ENCODE measurements around the gene ANKZF1. TPM values are rescaled to one million over a fixed set of nuclear protein-coding genes. Genes with fewer than 3 reads are reported as not detected.

ANKZF1 gene
- total and polyA plus RNA-seq, 8 donors = 17.7 to 85.0 (median 31.3) TPM

DNA sequence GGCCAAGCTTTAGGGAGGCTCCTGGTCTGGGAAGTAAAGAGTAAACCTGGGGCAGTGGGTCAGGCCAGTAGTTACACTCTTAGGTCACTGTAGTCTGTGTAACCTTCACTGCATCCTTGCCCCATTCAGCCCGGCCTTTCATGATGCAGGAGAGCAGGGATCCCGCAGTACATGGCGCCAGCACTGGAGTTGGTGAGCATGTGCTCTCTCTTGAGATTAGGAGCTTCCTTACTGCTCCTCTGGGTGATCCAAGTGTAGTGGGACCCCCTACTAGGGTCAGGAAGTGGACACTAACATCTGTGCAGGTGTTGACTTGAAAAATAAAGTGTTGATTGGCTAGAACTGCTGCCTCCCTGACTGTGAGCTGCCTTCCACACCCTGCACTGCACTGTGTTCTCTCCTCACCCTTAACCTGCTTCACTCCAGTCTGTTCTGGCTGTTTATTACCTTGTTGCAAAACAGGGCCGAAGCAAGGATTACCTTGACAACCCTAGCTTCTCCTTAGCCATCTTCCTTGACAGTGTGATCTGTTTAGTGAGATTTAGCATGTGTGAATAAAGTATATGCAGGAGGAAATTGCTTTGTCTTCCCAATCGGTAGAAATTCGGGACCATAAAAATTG lies 46.3 kb upstream of the ANKZF1 start:
- 87 to 89% methylated on average over 6 of the region's 6 CpGs for WGBS, 2 donors
- Histone ChIP-seq H3K4me1 (peaks cover 8 to 11% (median 11%) of the 10 kb centered on the region in 3 donors), H3K9me3 (no peaks in the 10 kb centered on the region), H3K4me3 (no peak overlapping the region), H3K27ac (no peak overlapping the region), H3K36me3 (peaks cover 0 to 36% (median 15%) of the 10 kb centered on the region in 3 donors), H3K27me3 (no peaks in the 10 kb centered on the region)
- intact Hi-C loops (cut with DNase I) = no loop called here
- no peak for FAIRE-seq
- no peak for ATAC-seq
- DNase-seq = peak in 1 of 6 donors; percentile 12
- no peak for TF ChIP-seq CTCF (IDR thresholded peaks at IDR 0.05)

DNA sequence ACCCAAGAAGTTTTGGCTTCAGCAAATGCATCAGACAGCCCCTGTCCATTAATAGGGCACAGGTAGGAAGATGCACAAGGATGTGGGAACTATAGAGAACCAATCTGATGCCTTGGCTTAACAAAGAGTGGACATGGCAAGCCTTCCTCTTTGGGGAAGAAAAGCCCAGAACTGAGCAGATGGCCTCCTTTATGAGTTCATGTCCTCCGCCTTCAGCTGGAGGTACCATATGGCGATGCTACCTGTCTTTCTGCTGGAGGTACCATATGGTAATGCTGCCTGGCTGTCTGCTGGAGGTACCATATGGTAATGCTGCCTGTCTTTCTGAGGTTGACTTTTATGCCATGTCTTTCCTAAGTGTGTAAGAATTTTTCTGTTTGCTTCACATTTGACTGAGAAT lies 45.5 kb upstream of the ANKZF1 start:
- no peak for TF ChIP-seq CTCF (IDR thresholded peaks at IDR 0.05)
- H3K9me3 ChIP-seq = no peaks in the 10 kb centered on the region
- 96 to 98% methylated on average over 2 of the region's 2 CpGs for WGBS, 2 donors
- peak in 1 of 6 donors; percentile 4 for DNase-seq
- peaks cover 5 to 7% (median 6%) of the 10 kb centered on the region in 3 donors for H3K4me1 ChIP-seq
- intact Hi-C loops (cut with DNase I) = no loop called here
- no peak overlapping the region for H3K27ac ChIP-seq
- no peaks in the 10 kb centered on the region for H3K27me3 ChIP-seq
- FAIRE-seq = no peak
- H3K36me3 ChIP-seq = peaks cover 0 to 36% (median 15%) of the 10 kb centered on the region in 3 donors
- no peak for ATAC-seq
- no peak overlapping the region for H3K4me3 ChIP-seq

DNA sequence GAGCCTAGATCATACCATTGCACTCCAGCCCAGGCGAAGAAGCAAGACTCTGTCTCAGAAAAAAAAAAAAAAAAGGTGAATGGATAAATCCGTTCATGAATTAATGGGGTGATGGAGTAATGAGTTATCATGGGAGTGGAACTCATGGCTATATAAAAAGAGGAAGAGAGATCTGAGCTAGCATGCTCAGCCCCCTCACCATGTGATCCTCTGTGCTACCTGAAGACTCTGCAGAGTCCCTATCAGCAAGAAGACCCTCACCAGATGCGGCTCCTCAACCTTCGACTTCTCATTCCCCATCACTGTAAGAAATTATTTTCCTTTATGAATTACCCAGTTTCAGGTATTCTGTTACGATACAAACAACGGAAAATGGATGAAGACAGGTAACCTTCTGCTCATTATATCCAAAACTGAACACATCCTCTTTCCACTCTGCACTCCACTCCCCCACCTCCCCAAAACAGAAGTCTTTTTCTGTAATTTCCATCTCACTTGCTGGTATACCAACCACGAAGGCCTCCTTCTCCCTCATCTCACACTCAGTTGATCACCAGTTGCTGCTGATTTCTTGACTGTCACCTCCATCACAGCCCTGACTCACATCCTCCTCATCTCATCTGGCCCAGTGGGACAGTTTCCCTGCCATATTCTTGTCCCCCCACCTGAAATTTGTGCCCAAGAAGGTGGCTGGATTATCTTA lies 42.7 kb upstream of the ANKZF1 start:
- intact Hi-C loops (cut with DNase I) = no loop called here
- WGBS, 2 donors = 87 to 89% methylated on average over 7 of the region's 7 CpGs
- peaks cover 0 to 17% (median 7%) of the 10 kb centered on the region in 3 donors for H3K36me3 ChIP-seq
- DNase-seq (peak in 1 of 6 donors; percentile 2), ATAC-seq (no peak), FAIRE-seq (no peak)
- H3K27ac ChIP-seq = no peak overlapping the region
- H3K4me3 ChIP-seq = no peak overlapping the region
- no peaks in the 10 kb centered on the region for H3K9me3 ChIP-seq
- H3K27me3 ChIP-seq = no peaks in the 10 kb centered on the region
- no peaks in the 10 kb centered on the region for H3K4me1 ChIP-seq
- TF ChIP-seq CTCF (IDR thresholded peaks at IDR 0.05) = no peak

GRCh38 chr2:219197388-219197787 lies 32.2 kb upstream of the ANKZF1 start:
- H3K4me1 ChIP-seq = no peaks in the 10 kb centered on the region

More at GRCh38 chr2:219197388-219197787, 32.2 kb upstream of the ANKZF1 start:
- intact Hi-C loops (cut with DNase I) = no loop called here
- 92 to 100% methylated on average over 1 of the region's 1 CpG for WGBS, 2 donors
- no peak for FAIRE-seq
- Histone ChIP-seq H3K36me3 (no peaks in the 10 kb centered on the region), H3K27me3 (no peaks in the 10 kb centered on the region), H3K9me3 (no peaks in the 10 kb centered on the region), H3K27ac (no peak overlapping the region), H3K4me3 (no peak overlapping the region)
- ATAC-seq = no peak
- TF ChIP-seq CTCF (IDR thresholded peaks at IDR 0.05) = no peak
- peak in 1 of 6 donors; percentile 0 for DNase-seq
